GM12878 (cell line): ENCODE results near the gene GNAO1. TPM values are rescaled to one million over a fixed set of nuclear protein-coding genes. Genes with fewer than 3 reads are reported as not detected.

Experiments used
- ATAC-seq: fragments of 200-7000 bp; cut with Tn5 transposase; 3 replicates; pipeline ENCODE4 v1.9.1; 2020; ENCODE audit warnings: mild to moderate bottlenecking, moderate library complexity
- BruUV-seq: library from RNA; stranded (reverse); fragments of 400-500 nt; replicated peaks from 2 replicates; lab custom pipeline; 2021; lab: Mats Ljungman, UMichigan
- CTCF ChIA-PET: fragments of 300-600 bp; sonication (Branson Sonifier 250); formaldehyde crosslinking; extraction: SDS; loops from one replicate; lab custom pipeline; 2021; ENCODE audit warnings: inconsistent platforms; lab: Yijun Ruan, JAX
- POLR2A ChIA-PET: fragments of 350-600 bp; formaldehyde crosslinking; extraction: SDS; loops from one replicate; lab custom pipeline; 2021; ENCODE audit warnings: inconsistent platforms; lab: Charles Lee
- RAD21 ChIA-PET: fragments of 300-600 bp; sonication (Branson Sonifier 250); formaldehyde crosslinking; loops from one replicate; lab custom pipeline; 2023; ENCODE audit warnings: antibody characterized with exemption; ENCODE audit not compliant: unreplicated experiment; lab: Charles Lee
- SMC1A ChIA-PET: fragments of 300-600 bp; sonication (Branson Sonifier 250); formaldehyde crosslinking; loops from one replicate; lab custom pipeline; 2023; ENCODE audit not compliant: unreplicated experiment, uncharacterized antibody; lab: Charles Lee
- DNase-seq: peaks from one replicate; pipeline ENCODE4 v3.0.0-alpha.2; 2011; ENCODE audit warnings: low read depth, low spot score
- FAIRE-seq: peaks from 3 replicates; lab custom pipeline; 2011; peaks lifted over from hg19 to GRCh38; lab: Jason Lieb, UNC
- H2AFZ ChIP-seq: 2 replicates; pipeline ENCODE4 v1.6.0; 2011; ENCODE audit warnings: low read depth, low read length, control low read depth; ENCODE audit not compliant: control insufficient read depth
- H3K27ac ChIP-seq: 2 replicates; pipeline ENCODE4 v1.5.1; 2011; ENCODE audit warnings: control low read depth; ENCODE audit not compliant: control insufficient read depth, insufficient read depth
- H3K27me3 ChIP-seq, 2 experiments: replicated peaks in 1 of 2; 2 replicates each; pipeline versions ENCODE4 v1.6.0 to v1.6.1; 2011; ENCODE audit warnings: low read length in 1 of 2; ENCODE audit not compliant: control insufficient read depth in 2 of 2, insufficient read depth in 2 of 2
- H3K36me3 ChIP-seq, 2 experiments: 2 replicates each; pipeline ENCODE4 v1.5.1; 2011; ENCODE audit warnings: low read length in 1 of 2; ENCODE audit not compliant: control insufficient read depth in 2 of 2, insufficient read depth in 2 of 2
- H3K4me1 ChIP-seq: 2 replicates; pipeline ENCODE4 v1.6.1; 2011; ENCODE audit warnings: mild to moderate bottlenecking, low read length, moderate library complexity, mixed read lengths; ENCODE audit not compliant: control insufficient read depth, insufficient read depth
- H3K4me2 ChIP-seq: 2 replicates; pipeline ENCODE4 v1.6.0; 2011; ENCODE audit warnings: control low read depth; ENCODE audit not compliant: control insufficient read depth, insufficient read depth
- H3K4me3 ChIP-seq: fragments of 200-600 bp; sonication (generic); 2 replicates; pipeline ENCODE4 v1.5.1; 2016
- H3K79me2 ChIP-seq: 2 replicates; pipeline ENCODE4 v1.6.0; 2011; ENCODE audit warnings: low read length; ENCODE audit not compliant: control insufficient read depth, insufficient read depth
- H3K9ac ChIP-seq: 2 replicates; pipeline ENCODE4 v1.8.0; 2011; ENCODE audit warnings: low read length, control low read depth, mixed read lengths; ENCODE audit not compliant: control insufficient read depth, insufficient read depth
- H3K9me3 ChIP-seq: replicated peaks from 3 replicates; pipeline ENCODE4 v1.5.1; 2011; ENCODE audit warnings: mild to moderate bottlenecking, low read length; ENCODE audit not compliant: control insufficient read depth, insufficient read depth
- H4K20me1 ChIP-seq: 2 replicates; pipeline ENCODE4 v1.6.0; 2011; ENCODE audit not compliant: control insufficient read depth, insufficient read depth
- BCL3 ChIP-seq: IDR thresholded peaks from 2 replicates; pipeline ENCODE4 v1.6.1; 2011; ENCODE audit warnings: borderline replicate concordance, low read depth, mild to moderate bottlenecking, moderate library complexity, low read length; ENCODE audit not compliant: insufficient read depth, poor library complexity, severe bottlenecking
- FOXK2 ChIP-seq: fragments of 450-650 bp; IDR thresholded peaks from 2 replicates; pipeline ENCODE4 v1.6.1; 2017; ENCODE audit warnings: mild to moderate bottlenecking, moderate library complexity
- HDGF ChIP-seq: fragments of 450-650 bp; IDR thresholded peaks from 2 replicates; pipeline ENCODE4 v1.6.1; 2016; ENCODE audit warnings: antibody characterized with exemption
- RBBP5 ChIP-seq: fragments of 200-600 bp; sonication (generic); conservative IDR thresholded peaks from 2 replicates; pipeline ENCODE4 v1.6.1; 2016
- REST ChIP-seq: IDR thresholded peaks from 2 replicates; pipeline ENCODE4 v1.6.1; 2012; ENCODE audit warnings: mild to moderate bottlenecking, low read depth, low read length
- SIX5 ChIP-seq: IDR thresholded peaks from 2 replicates; pipeline ENCODE4 v1.6.1; 2011; ENCODE audit warnings: mild to moderate bottlenecking, low read depth, low read length, moderate library complexity; ENCODE audit not compliant: severe bottlenecking
- SKIL ChIP-seq: fragments of 450-650 bp; IDR thresholded peaks from 2 replicates; pipeline ENCODE4 v1.6.1; 2017; ENCODE audit warnings: mild to moderate bottlenecking, low read depth, inconsistent platforms; ENCODE audit not compliant: poor library complexity, severe bottlenecking
- WGBS: methylation state at CpG from one replicate; pipeline ENCODE4 v1.1.6; 2016; ENCODE audit warnings: low lambda C conversion rate; ENCODE audit not compliant: insufficient replicate concordance, insufficient coverage; ENCODE audit errors: missing lambda C conversion rate; 5-methylcytosine and 5-hydroxymethylcytosine counted together
- in situ Hi-C: fragments of 300-500 bp; cut with MboI; formaldehyde crosslinking; loops from 9 replicates; pipeline ENCODE4 v1.14.3; 2018; ENCODE audit warnings: mixed read lengths
- intact Hi-C: fragments of 100-400 bp; cut with micrococcal nuclease; formaldehyde crosslinking; loops from one replicate; pipeline ENCODE4 v1.14.2; 2022; ENCODE audit not compliant: unreplicated experiment
- polyA plus RNA-seq, 11 experiments: library from polyadenylated mRNA; depleted of rRNA in 4 of 11; unstranded in 6 of 11; stranded (reverse) in 5 of 11; fragments of >200 nt; fragmentation: Nextera tagmentation in 4 of 11; fragmentation: Illumina TruSeq in 1 of 11; extraction: Ambion mirVana in 4 of 11; extraction: Trizol in 1 of 11; gene quantifications; 1 replicate in 1 of 11; 2 replicates in 10 of 11; pipeline versions ENCODE4 v1.2.1 to v1.2.3, GENCODE V29; 2011 to 2016; ENCODE audit warnings: inconsistent platforms in 2 of 11, missing spikeins in 2 of 11, low read depth in 1 of 11
- total RNA-seq, 4 experiments: library from RNA; depleted of rRNA in 3 of 4; stranded (reverse); fragments of >200 nt in 3 of 4; fragmentation: Illumina TruSeq in 1 of 4; extraction: Trizol in 1 of 4; gene quantifications; 2 replicates each; pipeline versions ENCODE4 v1.2.1 to v1.2.3, GENCODE V29; 2013 to 2021

GNAO1 gene
- total and polyA plus RNA-seq, 10 of the 15 experiments (the other 5 are each of a cell fraction or from before 2014, with no cell fraction given): 0.05 to 0.28 (median 0.14) TPM; not detected in 6

- WGBS: over 99% methylated on average over 6 of the region's 6 CpGs
- DNase-seq (no peak), ATAC-seq (no peak), FAIRE-seq (no peak)
- Histone ChIP-seq H3K4me2 (no peak overlapping the region), H3K4me1 (no peaks in the 10 kb centered on the region), H3K9me3 (no peaks in the 10 kb centered on the region), H3K27me3 (no peaks in the 10 kb centered on the region), H3K27ac (no peak overlapping the region), H3K4me3 (no peak overlapping the region), H2AFZ (no peak overlapping the region), H4K20me1 (no peaks in the 10 kb centered on the region), H3K36me3 (peaks cover 23 to 27% of the 10 kb centered on the region in 2 experiments), H3K79me2 (no peaks in the 10 kb centered on the region), H3K9ac (no peak overlapping the region)
- CTCF ChIA-PET: interaction anchor here (7.1 kb wide), 1 partner anchor 11 kb away, joined by 32 read pairs; no protein-coding TSS in a partner anchor
- no TSS peak for BruUV-seq
- TF ChIP-seq RBBP5: no peak
- no peak for TF ChIP-seq SIX5
- no peak for TF ChIP-seq BCL3
- no peak for TF ChIP-seq FOXK2
- TF ChIP-seq HDGF: no peak
- no peak for TF ChIP-seq SKIL
- TF ChIP-seq REST: no peak
- intact Hi-C loops: no loop called here
- RAD21 ChIA-PET: no interaction called here
- in situ Hi-C loops: no loop called here
- POLR2A ChIA-PET: no interaction called here
- SMC1A ChIA-PET: no interaction called here
Observed at GRCh38 chr16:56367764-56368163, 176.5 kb downstream of the GNAO1 start.
